BLaER1 treated with 17β-estradiol and CSF1 and Interleukin-3, amounts not matched to agents 10 nM and 100 nM (cell line): Measurements from ENCODE around the gene COMMD2.

Source experiments
- H3K27ac ChIP-seq, 11 experiments: shearing (Covaris generic); formaldehyde crosslinking; 2 replicates each; pipeline ENCODE4 v1.8.1; 2022
- H3K27me3 ChIP-seq, 11 experiments: shearing (Covaris generic); formaldehyde crosslinking; 2 replicates each; pipeline ENCODE4 v1.8.1; 2022
- H3K36me3 ChIP-seq, 11 experiments: shearing (Covaris generic); formaldehyde crosslinking; 2 replicates each; pipeline ENCODE4 v1.8.1; 2022
- H3K4me1 ChIP-seq, 10 experiments: shearing (Covaris generic); formaldehyde crosslinking; 2 replicates each; pipeline ENCODE4 v1.8.1; 2022
- H3K4me2 ChIP-seq, 11 experiments: shearing (Covaris generic); formaldehyde crosslinking; 2 replicates each; pipeline ENCODE4 v1.8.1; 2022
- H3K4me3 ChIP-seq, 10 experiments: shearing (Covaris generic); formaldehyde crosslinking; 2 replicates each; pipeline ENCODE4 v1.8.1; 2022
- H3K9ac ChIP-seq, 11 experiments: shearing (Covaris generic); formaldehyde crosslinking; 2 replicates each; pipeline ENCODE4 v1.8.1; 2022
- H3K9me3 ChIP-seq, 11 experiments: shearing (Covaris generic); formaldehyde crosslinking; replicated peaks in 1 of 11; 2 replicates each; pipeline ENCODE4 v1.8.1; 2022
- H4K20me1 ChIP-seq, 11 experiments: shearing (Covaris generic); formaldehyde crosslinking; 2 replicates each; pipeline ENCODE4 v1.8.1; 2022
- Cebpa-rat ChIP-seq, 11 experiments: shearing (Covaris generic); IDR thresholded peaks; 2 replicates each; pipeline ENCODE4 v1.8.1; 2022

The COMMD2 gene

DNA sequence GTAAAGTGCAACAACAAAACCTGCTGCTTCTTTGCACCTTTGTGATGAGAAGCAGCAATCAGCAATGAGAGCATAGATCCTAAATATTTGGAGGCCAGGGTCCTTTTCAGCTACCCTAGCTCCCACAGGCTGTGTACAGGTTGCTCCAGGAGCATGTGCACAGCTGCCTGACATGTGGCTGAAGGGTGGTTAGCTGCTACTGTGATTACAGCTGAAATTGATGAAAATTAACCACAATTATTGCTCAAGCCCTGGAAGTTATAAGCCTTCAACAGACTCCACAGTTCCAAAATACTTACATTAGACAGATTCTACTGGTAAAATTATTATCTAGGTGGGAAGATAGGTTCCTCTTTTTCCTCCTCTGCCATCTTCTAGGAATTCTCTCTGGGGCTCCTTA lies 28.5 kb downstream of the COMMD2 start:
- H3K27me3 ChIP-seq = no peaks in the 10 kb centered on the region
- no peak overlapping the region for H3K4me3 ChIP-seq
- H4K20me1 ChIP-seq = no peaks in the 10 kb centered on the region
- H3K9me3 ChIP-seq = peaks cover 12 to 27% (median 18%) of the 10 kb centered on the region in 11 experiments
- no peak overlapping the region for H3K9ac ChIP-seq
- H3K36me3 ChIP-seq = no peaks in the 10 kb centered on the region
- peaks cover 0 to 12% (median 0%) of the 10 kb centered on the region in 10 experiments; a peak in 4 of 20 replicates for H3K4me1 ChIP-seq
- no peak for TF ChIP-seq Cebpa-rat (IDR thresholded peaks at IDR 0.05)
- no peak overlapping the region for H3K27ac ChIP-seq
- H3K4me2 ChIP-seq = no peak overlapping the region

DNA sequence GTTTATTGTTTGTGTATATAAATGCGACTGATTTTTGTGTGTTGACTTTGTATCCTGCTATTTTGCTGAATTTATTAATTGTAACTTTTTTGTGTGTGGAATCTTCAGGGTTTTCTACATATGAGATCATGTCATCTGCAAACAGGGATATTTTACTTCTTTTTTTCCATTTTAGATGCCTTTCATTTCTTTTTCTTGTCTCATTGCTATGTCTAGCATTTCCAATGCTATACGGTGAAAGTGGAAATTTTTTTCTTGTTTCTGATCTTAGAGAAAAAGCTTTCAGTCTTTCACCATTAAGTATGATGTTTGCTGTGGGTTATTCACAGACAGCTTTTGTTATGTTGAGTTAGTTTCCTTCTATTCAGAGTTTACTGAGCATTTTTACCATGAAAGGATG lies 31.4 kb downstream of the COMMD2 start:
- TF ChIP-seq Cebpa-rat (IDR thresholded peaks at IDR 0.05) = no peak

DNA sequence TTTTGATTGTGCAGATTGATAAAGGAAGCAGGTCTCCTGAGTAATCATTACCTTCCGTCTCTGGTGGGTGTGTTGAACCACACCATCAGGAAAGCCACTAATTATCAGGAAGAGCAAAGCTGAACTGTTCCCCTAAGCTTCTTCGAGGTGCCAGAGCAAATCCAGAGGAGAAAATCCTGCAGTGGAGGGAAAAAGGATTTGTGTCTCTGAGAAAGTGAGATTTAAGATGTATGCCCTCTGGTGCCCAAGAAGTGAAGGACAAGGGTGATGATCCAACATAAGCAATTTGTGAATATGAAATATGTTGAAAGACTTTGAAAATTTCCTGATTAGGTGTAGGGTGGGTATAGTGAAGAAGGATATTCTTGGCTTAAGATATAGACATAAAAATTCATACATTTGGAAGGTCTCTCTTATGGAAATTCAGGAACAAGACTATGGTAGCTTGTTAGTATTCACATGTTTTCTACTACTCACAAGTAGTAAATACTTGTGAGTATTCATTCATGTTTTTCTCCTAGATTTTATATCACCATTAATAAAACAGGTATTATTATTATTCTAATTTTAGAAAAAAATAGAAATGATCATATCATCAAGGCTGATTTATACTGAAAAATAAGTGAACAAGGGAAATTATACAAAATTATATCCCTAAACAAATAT lies 34.8 kb downstream of the COMMD2 start:
- Histone ChIP-seq H4K20me1 (no peaks in the 10 kb centered on the region), H3K4me2 (no peak overlapping the region), H3K9me3 (peaks cover 12 to 26% (median 17%) of the 10 kb centered on the region in 11 experiments), H3K9ac (no peak overlapping the region), H3K27me3 (no peaks in the 10 kb centered on the region), H3K4me1 (no peaks in the 10 kb centered on the region), H3K36me3 (no peaks in the 10 kb centered on the region), H3K27ac (no peak overlapping the region), H3K4me3 (no peak overlapping the region)
- TF ChIP-seq Cebpa-rat (IDR thresholded peaks at IDR 0.05) = no peak

More for the DNA sequence above, 31.4 kb downstream of the COMMD2 start:
- Histone ChIP-seq H3K27me3 (no peaks in the 10 kb centered on the region), H3K4me3 (no peak overlapping the region), H3K4me1 (no peaks in the 10 kb centered on the region), H3K27ac (no peak overlapping the region), H4K20me1 (no peaks in the 10 kb centered on the region), H3K4me2 (no peak overlapping the region), H3K9ac (no peak overlapping the region), H3K9me3 (peaks cover 12 to 27% (median 18%) of the 10 kb centered on the region in 11 experiments), H3K36me3 (no peaks in the 10 kb centered on the region)

DNA sequence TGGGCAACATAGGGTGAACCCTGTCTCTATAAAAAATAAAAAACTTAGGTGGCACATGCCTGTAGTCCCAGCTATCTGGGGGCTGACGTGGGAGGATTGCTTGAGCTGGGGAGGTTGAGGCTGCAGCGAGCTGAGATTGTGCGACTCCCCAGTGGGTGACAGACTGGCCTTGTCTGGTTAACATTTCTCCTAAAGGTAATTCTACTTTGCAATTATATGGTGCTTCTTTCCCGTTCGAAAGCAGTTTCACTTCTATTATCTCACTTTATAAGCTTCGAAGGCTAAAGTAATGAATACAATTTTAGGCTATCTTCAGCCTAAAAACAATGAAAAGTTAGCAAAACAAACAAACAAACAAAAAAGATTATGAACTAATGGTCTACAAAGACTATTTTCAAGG lies 35.3 kb downstream of the COMMD2 start:
- no peak for TF ChIP-seq Cebpa-rat (IDR thresholded peaks at IDR 0.05)
- Histone ChIP-seq H3K4me1 (no peaks in the 10 kb centered on the region), H3K27me3 (no peaks in the 10 kb centered on the region), H4K20me1 (no peaks in the 10 kb centered on the region), H3K36me3 (no peaks in the 10 kb centered on the region), H3K9ac (no peak overlapping the region), H3K9me3 (peaks cover 12 to 22% (median 17%) of the 10 kb centered on the region in 11 experiments), H3K4me3 (no peak overlapping the region), H3K27ac (no peak overlapping the region), H3K4me2 (no peak overlapping the region)

DNA sequence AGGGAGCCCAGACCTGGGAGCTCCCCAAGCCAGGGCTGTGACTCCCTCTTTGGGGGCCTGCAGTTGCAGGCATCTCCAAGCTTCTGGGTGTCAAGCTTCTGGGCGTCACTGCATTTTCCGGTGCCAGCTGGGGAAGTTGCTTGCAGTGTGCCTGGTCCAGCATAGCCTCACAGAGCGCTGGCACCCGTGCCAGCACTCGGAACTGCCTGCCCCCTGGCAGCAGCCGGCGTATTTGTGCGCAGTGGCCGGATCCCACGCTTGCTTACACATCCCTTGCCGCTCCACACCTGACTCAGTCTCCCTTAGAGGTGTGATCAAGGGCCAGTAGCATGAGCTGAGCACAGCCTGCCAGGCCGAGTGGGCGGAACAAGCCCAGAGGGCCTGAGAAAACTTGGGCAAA lies 37.0 kb downstream of the COMMD2 start:
- H3K4me2 ChIP-seq = no peak overlapping the region
- no peaks in the 10 kb centered on the region for H4K20me1 ChIP-seq
- H3K4me1 ChIP-seq = no peaks in the 10 kb centered on the region
- no peaks in the 10 kb centered on the region for H3K36me3 ChIP-seq
- no peak for TF ChIP-seq Cebpa-rat (IDR thresholded peaks at IDR 0.05)
- no peaks in the 10 kb centered on the region for H3K27me3 ChIP-seq
- no peak overlapping the region for H3K9ac ChIP-seq
- no peak overlapping the region for H3K27ac ChIP-seq
- H3K4me3 ChIP-seq = no peak overlapping the region
- H3K9me3 ChIP-seq = peaks cover 0 to 6% (median 3%) of the 10 kb centered on the region in 11 experiments; a peak in 8 of 22 replicates

DNA sequence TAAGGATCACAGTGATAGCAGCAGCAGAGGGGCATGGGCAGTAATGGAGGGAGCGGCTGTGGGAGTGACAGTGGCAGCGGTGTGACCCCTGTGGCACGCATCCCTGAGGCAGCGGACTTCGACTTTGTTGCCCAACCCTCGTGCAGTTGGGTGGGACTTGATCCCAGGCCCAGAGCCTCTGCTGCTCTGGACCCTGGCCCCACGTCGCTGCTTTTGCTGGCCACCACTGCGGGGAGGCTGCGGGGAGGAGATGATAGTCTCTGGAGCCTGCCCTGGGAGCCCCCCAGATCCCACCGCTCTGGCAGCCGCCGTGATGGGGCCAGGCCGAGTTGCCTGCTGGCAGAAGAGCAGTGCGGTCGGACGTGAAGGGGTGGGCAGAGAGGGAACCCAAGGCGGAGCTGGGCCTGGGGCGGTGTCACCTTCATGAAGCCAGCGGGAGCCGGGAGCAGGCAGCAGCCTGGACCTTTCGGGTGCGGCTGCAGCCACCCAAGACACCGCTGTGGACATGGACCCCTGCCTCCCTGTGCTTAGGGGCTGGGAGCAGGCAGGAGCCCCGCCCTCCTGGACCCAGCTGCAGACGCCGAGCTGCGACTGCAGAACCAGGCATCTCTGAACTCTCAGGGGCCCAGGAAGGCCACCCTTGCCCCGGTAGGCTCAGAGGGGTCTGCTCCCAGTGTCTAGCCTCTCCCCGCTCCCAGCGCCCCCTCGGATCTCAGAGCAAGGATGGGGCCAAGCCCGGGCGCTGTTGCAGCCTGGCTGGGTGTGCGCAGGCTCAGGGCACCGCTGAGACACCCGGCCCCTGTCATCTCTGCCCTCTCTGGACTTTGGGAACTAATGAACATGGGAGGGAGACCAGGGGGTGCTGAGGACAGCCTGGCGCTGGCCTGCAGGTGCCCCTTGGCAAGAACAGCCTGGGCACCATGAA lies 38.3 kb downstream of the COMMD2 start:
- Histone ChIP-seq H3K27ac (no peak overlapping the region), H3K27me3 (no peaks in the 10 kb centered on the region), H4K20me1 (no peaks in the 10 kb centered on the region), H3K4me3 (no peak overlapping the region), H3K4me2 (no peak overlapping the region), H3K9ac (no peak overlapping the region), H3K36me3 (no peaks in the 10 kb centered on the region), H3K4me1 (no peaks in the 10 kb centered on the region), H3K9me3 (no peaks in the 10 kb centered on the region)
- TF ChIP-seq Cebpa-rat (IDR thresholded peaks at IDR 0.05) = no peak

DNA sequence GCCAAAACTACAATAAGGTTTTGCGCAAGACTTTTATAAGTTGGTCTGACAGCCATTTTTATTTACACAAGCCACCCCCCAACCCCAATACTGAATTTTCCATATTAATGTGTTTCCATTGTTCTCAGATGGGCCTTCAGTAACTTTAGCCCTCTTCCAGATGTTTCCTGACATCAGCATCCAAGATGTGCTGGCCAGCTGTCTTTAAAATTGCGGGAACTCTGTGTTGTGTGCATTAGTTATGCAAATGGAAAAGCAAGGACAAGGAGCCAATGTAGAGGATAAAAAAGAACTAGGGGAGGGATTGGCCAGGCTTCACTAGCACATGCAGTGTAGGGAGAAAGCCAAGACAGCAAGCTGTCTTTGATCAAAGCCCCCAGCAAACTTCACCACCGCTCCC lies 45.4 kb downstream of the COMMD2 start:
- Histone ChIP-seq H3K4me2 (no peak overlapping the region), H4K20me1 (no peaks in the 10 kb centered on the region), H3K27ac (no peak overlapping the region), H3K27me3 (no peaks in the 10 kb centered on the region), H3K4me3 (no peak overlapping the region), H3K4me1 (no peaks in the 10 kb centered on the region), H3K9ac (no peak overlapping the region), H3K9me3 (no peaks in the 10 kb centered on the region), H3K36me3 (no peaks in the 10 kb centered on the region)
- no peak for TF ChIP-seq Cebpa-rat (IDR thresholded peaks at IDR 0.05)

DNA sequence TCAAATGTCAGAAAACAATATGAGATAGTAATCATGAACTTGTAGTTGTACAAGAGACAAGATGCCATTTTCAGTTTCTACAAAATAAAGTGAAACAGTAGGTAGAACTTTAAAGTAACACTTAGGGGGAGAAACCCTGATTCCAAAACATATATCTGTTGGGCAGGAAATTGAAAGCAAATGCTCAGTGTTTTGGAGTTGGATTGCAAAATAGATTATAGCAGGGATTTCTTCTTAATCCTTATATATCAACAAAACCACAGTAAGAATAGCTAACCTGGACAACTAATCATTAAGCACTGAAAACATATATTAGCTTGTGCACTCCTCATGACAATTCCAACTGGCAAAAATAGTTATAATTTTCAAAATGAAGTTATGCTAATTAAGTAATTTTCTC lies 46.9 kb downstream of the COMMD2 start:
- Histone ChIP-seq H4K20me1 (no peaks in the 10 kb centered on the region), H3K27me3 (no peaks in the 10 kb centered on the region), H3K4me3 (no peak overlapping the region), H3K4me2 (no peak overlapping the region), H3K36me3 (no peaks in the 10 kb centered on the region), H3K9ac (no peak overlapping the region), H3K27ac (no peak overlapping the region), H3K4me1 (no peaks in the 10 kb centered on the region), H3K9me3 (no peaks in the 10 kb centered on the region)
- no peak for TF ChIP-seq Cebpa-rat (IDR thresholded peaks at IDR 0.05)

DNA sequence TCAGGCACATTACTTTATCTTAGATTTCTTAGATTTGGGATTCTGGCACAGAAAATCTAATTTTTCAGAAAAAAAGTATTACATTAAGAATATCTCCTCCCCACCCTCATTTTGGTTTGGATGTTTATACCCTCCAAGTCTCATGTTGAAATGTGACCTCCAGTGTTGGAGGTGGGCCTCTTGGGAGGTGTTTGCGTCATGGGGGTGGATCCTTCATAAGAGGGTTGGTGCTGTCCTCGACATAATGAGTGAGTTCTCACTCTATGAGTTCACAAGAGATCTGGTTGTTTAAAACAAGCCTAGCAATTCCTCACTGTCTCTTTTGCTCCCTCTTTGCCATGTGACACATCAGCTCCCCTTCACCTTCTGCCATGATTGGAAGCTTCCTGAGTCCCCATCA lies 48.8 kb downstream of the COMMD2 start:
- no peak for TF ChIP-seq Cebpa-rat (IDR thresholded peaks at IDR 0.05)
- H3K4me1 ChIP-seq = no peaks in the 10 kb centered on the region
- H3K27me3 ChIP-seq = no peaks in the 10 kb centered on the region
- no peak overlapping the region for H3K27ac ChIP-seq
- no peak overlapping the region for H3K4me3 ChIP-seq
- H3K4me2 ChIP-seq = no peak overlapping the region
- H3K9me3 ChIP-seq = peaks cover 12 to 17% (median 15%) of the 10 kb centered on the region in 11 experiments
- peaks cover 0 to 6% (median 0%) of the 10 kb centered on the region in 11 experiments; a peak in 2 of 22 replicates for H3K36me3 ChIP-seq
- H3K9ac ChIP-seq = no peak overlapping the region
- H4K20me1 ChIP-seq = no peaks in the 10 kb centered on the region
